Omental fat pad (tissue), 4 donors: Measurements from ENCODE around the gene ZFP57. TPM values are rescaled to one million over a fixed set of nuclear protein-coding genes. Genes with fewer than 3 reads are reported as not detected.
A peak's percentile ranks its signal among the peaks of the same experiment; 100 is the strongest.

Source experiments
- ATAC-seq: fragments of 150-250 bp; one replicate; pipeline ENCODE4 v1.9.1; 2016; ENCODE audit warnings: mild to moderate bottlenecking, moderate library complexity; ENCODE audit not compliant: low FRiP score
- DNase-seq: peaks from one replicate; pipeline ENCODE4 v3.0.0-alpha.2; 2019; ENCODE audit warnings: low spot score
- CTCF ChIP-seq, 3 donors: fragments of 450-650 bp; IDR thresholded peaks; one replicate each; pipeline ENCODE4 v1.5.1; 2016 to 2017; ENCODE audit warnings: antibody characterized with exemption in 3 of 3, mild to moderate bottlenecking in 3 of 3, moderate library complexity in 2 of 3
- total RNA-seq, 4 donors: library from RNA; depleted of rRNA; stranded (reverse); fragments of >200 nt; gene quantifications; one replicate each; pipeline ENCODE4 v1.1.0, GENCODE V29; 2016

Gene ZFP57
- total RNA-seq, 4 donors from 2014 or later: 1.9 to 2.7 TPM; not detected in 2

DNA sequence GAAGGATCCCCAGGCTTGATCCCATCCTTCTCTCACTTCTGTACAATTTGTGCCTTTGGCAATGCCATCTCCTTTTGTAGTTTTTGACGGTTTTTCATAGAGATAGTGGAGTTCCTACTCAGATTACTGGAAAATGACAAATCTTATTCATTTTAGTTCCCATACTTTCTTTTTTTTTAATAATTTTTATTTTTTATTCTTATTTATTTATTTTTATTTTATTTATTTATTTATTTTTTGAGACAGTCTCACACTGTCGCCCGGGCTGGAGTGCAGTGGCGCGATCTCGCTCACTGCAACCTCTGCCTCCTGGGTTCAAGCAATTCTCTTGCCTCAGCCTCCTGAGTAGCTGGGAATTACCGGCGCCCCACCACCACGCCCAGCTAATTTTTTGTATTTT is 43.7 kb downstream of the ZFP57 start:
- no peak for ATAC-seq

GRCh38 chr6:29633534-29633905 is 47.4 kb downstream of the ZFP57 start:
- no peak for ATAC-seq
- DNase-seq: no peak
- TF ChIP-seq CTCF (IDR thresholded peaks at IDR 0.05): no peak

More for the DNA sequence above, 43.7 kb downstream of the ZFP57 start:
- DNase-seq: no peak
- no peak for TF ChIP-seq CTCF (IDR thresholded peaks at IDR 0.05)

- no peak for TF ChIP-seq CTCF (IDR thresholded peaks at IDR 0.05)
- DNase-seq (peak; percentile 36), ATAC-seq (peak; percentile 91)
These were observed 48.0 kb downstream of the ZFP57 start, which contains the start of gene GABBR1 for GRCh38 chr6:29632789-29633533. GABBR1 (minus strand) TSS chr6:29633183; CDS start chr6:29632385, 798 bp downstream.

DNA sequence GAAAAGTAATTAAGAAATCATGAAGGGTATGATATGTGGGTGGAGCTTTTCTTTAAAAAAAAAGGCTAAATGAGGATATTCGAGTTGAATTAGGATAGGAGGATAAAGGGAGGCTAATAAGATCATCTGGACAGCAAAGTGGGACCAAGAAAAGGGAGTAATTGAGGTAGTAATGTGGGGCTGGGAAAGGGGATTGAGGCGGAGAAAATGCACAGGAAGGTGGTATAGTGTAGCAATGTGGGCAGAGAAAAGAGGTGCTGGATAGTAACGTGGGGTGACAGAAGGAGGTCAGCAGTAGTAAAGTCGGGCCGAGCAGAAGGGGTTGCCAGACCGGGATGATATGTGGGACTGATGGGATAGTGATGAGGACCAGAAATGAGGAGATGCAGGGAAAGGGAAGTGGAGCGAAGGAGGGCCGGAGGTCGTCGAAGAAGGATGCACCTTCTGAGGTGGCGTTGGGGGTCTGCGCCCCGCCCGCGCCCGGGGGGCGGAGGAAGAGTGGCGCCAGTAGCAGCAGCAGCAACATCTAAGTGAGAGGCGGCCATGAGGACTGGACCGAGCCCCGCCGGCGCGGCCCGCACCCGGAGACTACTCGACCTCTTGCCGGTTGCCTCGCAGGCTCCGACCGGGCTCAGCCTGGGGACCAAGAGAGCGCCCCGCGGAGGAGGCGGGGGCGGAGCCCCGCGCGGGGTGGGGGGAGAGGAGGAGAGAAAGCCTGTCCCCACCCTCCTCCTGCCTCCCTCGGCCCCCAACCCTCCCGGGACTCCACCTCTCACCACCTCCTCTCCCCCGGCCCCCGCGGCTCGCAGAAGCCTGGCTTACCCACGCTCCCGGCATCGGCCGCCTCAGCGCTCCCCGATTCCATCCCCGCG is 48.9 kb downstream of the ZFP57 start:
- DNase-seq: no peak
- peak; percentile 42 for ATAC-seq
- TF ChIP-seq CTCF (IDR thresholded peaks at IDR 0.05): no peak

DNA sequence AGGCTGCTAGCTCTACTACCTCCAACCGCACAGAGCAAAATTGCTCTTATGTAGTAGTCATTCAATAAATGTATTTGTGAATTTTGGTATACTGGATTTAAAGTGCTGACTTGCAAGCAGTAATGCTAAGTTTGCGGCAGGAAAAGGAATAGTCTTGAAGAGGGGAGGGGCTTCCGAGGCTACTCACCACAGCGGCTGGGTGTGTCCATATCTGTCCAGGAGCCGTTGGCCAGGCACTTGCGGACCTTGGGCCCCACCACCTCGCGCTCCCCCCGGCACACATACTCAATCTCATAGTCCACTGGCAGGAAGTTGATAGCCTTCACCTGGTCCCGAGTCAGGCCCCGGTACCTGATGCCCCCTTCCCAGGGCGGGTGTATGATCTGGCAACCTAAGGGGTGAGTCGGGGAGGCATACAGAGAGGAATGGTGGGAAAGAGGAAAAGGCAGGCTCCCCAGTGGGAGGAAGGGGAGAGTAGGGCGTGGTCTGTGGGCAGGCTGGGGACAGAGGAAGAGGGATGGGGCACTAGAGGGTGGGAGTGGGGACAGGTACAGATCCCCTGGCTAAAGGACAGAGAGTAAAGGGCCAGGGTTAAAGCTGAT is 49.6 kb downstream of the ZFP57 start:
- DNase-seq: no peak
- no peak for TF ChIP-seq CTCF (IDR thresholded peaks at IDR 0.05)
- ATAC-seq: no peak

- DNase-seq (no peak), ATAC-seq (no peak)
- no peak for TF ChIP-seq CTCF (IDR thresholded peaks at IDR 0.05)
These were observed 50.6 kb downstream of the ZFP57 start for GRCh38 chr6:29630315-29630714.
